Endothelial cell of umbilical vein (primary cell): ENCODE results near the gene SFXN2. TPM values are rescaled to one million over a fixed set of nuclear protein-coding genes. Genes with fewer than 3 reads are reported as not detected.

Experiments
- BruUV-seq: library from RNA; stranded (reverse); fragments of 400-500 nt; replicated peaks from 2 replicates; lab custom pipeline; 2021; lab: Mats Ljungman, UMichigan
- CTCF ChIA-PET: fragments of 300-600, 350-600 bp; sonication (Branson Sonifier 250); formaldehyde crosslinking; loops from one replicate; lab custom pipeline; 2021; ENCODE audit warnings: antibody characterized with exemption, inconsistent platforms; lab: Charles Lee
- POLR2A ChIA-PET: fragments of 300-600, 350-600 bp; sonication (Branson Sonifier 250); formaldehyde crosslinking; loops from one replicate; lab custom pipeline; 2021; ENCODE audit warnings: antibody characterized with exemption, inconsistent platforms; lab: Charles Lee
- DNase-seq: peaks from one replicate; pipeline ENCODE4 v3.0.0-alpha.2; 2011; ENCODE audit warnings: low read depth, low spot score
- FAIRE-seq: peaks from 2 replicates; lab custom pipeline; 2011; peaks lifted over from hg19 to GRCh38; lab: Jason Lieb, UNC
- H2AFZ ChIP-seq: 2 replicates; pipeline ENCODE4 v1.6.0; 2012; ENCODE audit warnings: low read depth, low read length, control low read depth, inconsistent platforms
- H3K27ac ChIP-seq: 2 replicates; pipeline ENCODE4 v1.5.1; 2011; ENCODE audit warnings: low read depth, mild to moderate bottlenecking, control low read depth, low read length, moderate library complexity; ENCODE audit not compliant: insufficient read depth
- H3K27me3 ChIP-seq, 2 experiments: 2 replicates each; pipeline versions ENCODE4 v1.6.0 to v1.6.1; 2011; ENCODE audit warnings: low read length in 2 of 2, mixed read lengths in 1 of 2; ENCODE audit not compliant: control insufficient read depth in 2 of 2, insufficient read depth in 2 of 2
- H3K36me3 ChIP-seq, 2 experiments: 2 replicates in 1 of 2; 3 replicates in 1 of 2; pipeline ENCODE4 v1.5.1; 2011; ENCODE audit warnings: low read length in 2 of 2, mild to moderate bottlenecking in 1 of 2, moderate library complexity in 1 of 2; ENCODE audit not compliant: control insufficient read depth in 2 of 2, insufficient read depth in 2 of 2; ENCODE audit errors: extremely low read depth in 1 of 2
- H3K4me1 ChIP-seq: 3 replicates; pipeline ENCODE4 v1.5.1; 2011; ENCODE audit warnings: mild to moderate bottlenecking, low read length; ENCODE audit not compliant: control insufficient read depth, insufficient read depth; ENCODE audit errors: extremely low read depth
- H3K4me2 ChIP-seq: 2 replicates; pipeline ENCODE4 v1.6.1; 2011; ENCODE audit warnings: low read length, control low read depth, mixed read lengths; ENCODE audit not compliant: insufficient read depth
- H3K4me3 ChIP-seq, 3 experiments: fragments of 200-600 bp in 1 of 3; sonication (generic), shearing (Covaris generic) in 1 of 3; replicated peaks in 1 of 3; 2 replicates each; pipeline ENCODE4 v1.5.1; 2011 to 2016; ENCODE audit warnings: control low read depth in 3 of 3, low read length in 3 of 3, mild to moderate bottlenecking in 2 of 3, inconsistent platforms in 1 of 3, low read depth in 1 of 3, moderate library complexity in 1 of 3; ENCODE audit not compliant: insufficient read depth in 1 of 3
- H3K79me2 ChIP-seq: 2 replicates; pipeline ENCODE4 v1.6.0; 2012; ENCODE audit warnings: low read length, inconsistent platforms; ENCODE audit not compliant: control insufficient read depth, insufficient read depth
- H3K9ac ChIP-seq: replicated peaks from 2 replicates; pipeline ENCODE3; 2011; ENCODE audit warnings: low read length, control low read depth; ENCODE audit not compliant: insufficient read depth; ENCODE audit errors: extremely low read depth
- H3K9me1 ChIP-seq: replicated peaks from 3 replicates; pipeline ENCODE4 v1.6.0; 2011; ENCODE audit warnings: mild to moderate bottlenecking, low read length; ENCODE audit not compliant: control insufficient read depth, insufficient read depth; ENCODE audit errors: extremely low read depth
- H3K9me3 ChIP-seq: replicated peaks from 2 replicates; pipeline ENCODE4 v1.5.1; 2012; ENCODE audit warnings: low read length, inconsistent platforms; ENCODE audit not compliant: control insufficient read depth, insufficient read depth
- H4K20me1 ChIP-seq: replicated peaks from 2 replicates; pipeline ENCODE3; 2011; ENCODE audit warnings: mild to moderate bottlenecking, low read length; ENCODE audit not compliant: control insufficient read depth, insufficient read depth; ENCODE audit errors: extremely low read depth
- EZH2 ChIP-seq: IDR thresholded peaks from 2 replicates; pipeline ENCODE4 v1.6.1; 2012; ENCODE audit warnings: borderline replicate concordance, low read depth, mild to moderate bottlenecking, moderate library complexity, low read length, inconsistent platforms; ENCODE audit not compliant: severe bottlenecking
- FOS ChIP-seq: IDR thresholded peaks from 2 replicates; pipeline ENCODE4 v1.6.1; 2011; ENCODE audit warnings: mild to moderate bottlenecking, low read length, moderate library complexity, borderline replicate concordance; ENCODE audit not compliant: insufficient read depth
- GATA2 ChIP-seq: IDR thresholded peaks from 2 replicates; pipeline ENCODE4 v1.7.0; 2011; ENCODE audit warnings: low read depth, mild to moderate bottlenecking, moderate library complexity, mixed read lengths, low read length; ENCODE audit not compliant: insufficient read length, insufficient read depth
- JUN ChIP-seq: IDR thresholded peaks from 2 replicates; pipeline ENCODE4 v1.6.1; 2011; ENCODE audit warnings: borderline replicate concordance, low read depth; ENCODE audit not compliant: insufficient read length, insufficient read depth
- MYC ChIP-seq: IDR thresholded peaks from one replicate; pipeline ENCODE4 v1.6.1; 2011; ENCODE audit warnings: mild to moderate bottlenecking, low read depth, low read length
- POLR2A ChIP-seq: IDR thresholded peaks from 2 replicates; pipeline ENCODE4 v1.6.1; 2012; ENCODE audit warnings: low read depth, mild to moderate bottlenecking, control low read depth, low read length
- POLR2AphosphoS5 ChIP-seq: IDR thresholded peaks from 2 replicates; pipeline ENCODE4 v1.6.1; 2012; ENCODE audit warnings: low read depth, mild to moderate bottlenecking, control low read depth, low read length, moderate library complexity; ENCODE audit not compliant: insufficient read depth
- dilution Hi-C: fragments of 300-500 bp; cut with MboI; formaldehyde crosslinking; loops from one replicate; pipeline ENCODE4 v1.15.0; 2019; ENCODE audit warnings: low sequenced_read_pairs; ENCODE audit not compliant: extremely low pct_ligation_motif_present
- intact Hi-C: fragments of 100-400 bp; cut with micrococcal nuclease; formaldehyde crosslinking; loops from one replicate; pipeline ENCODE4 v1.10.0; 2022
- polyA plus RNA-seq, 4 experiments: library from polyadenylated mRNA; depleted of rRNA in 3 of 4; stranded (reverse) in 3 of 4; unstranded in 1 of 4; fragments of >200 nt; gene quantifications; 2 replicates each; pipeline versions ENCODE4 v1.2.1 to v1.2.3, GENCODE V29; 2011 to 2012; ENCODE audit warnings: missing spikeins in 1 of 4
- total RNA-seq: library from RNA; stranded (reverse); gene quantifications from 2 replicates; pipeline ENCODE4 v1.2.3, GENCODE V29; 2021
- TF ChIP-seq, protein P1 (sequence below), 2 donors: IDR thresholded peaks; 1 replicate in 1 of 2; 2 replicates in 1 of 2; pipeline ENCODE4 v1.5.1; 2011; ENCODE audit warnings: low read length in 2 of 2, mild to moderate bottlenecking in 2 of 2, moderate library complexity in 2 of 2, control low read depth in 1 of 2, inconsistent platforms in 1 of 2, low read depth in 1 of 2; ENCODE audit not compliant: insufficient read depth in 1 of 2; ENCODE audit errors: extremely low read depth in 1 of 2
- TF ChIP-seq, protein P2 (sequence below): IDR thresholded peaks from 2 replicates; pipeline ENCODE4 v1.6.1; 2011; ENCODE audit not compliant: insufficient read depth, insufficient read length

SFXN2 gene
- total and polyA plus RNA-seq, 2 donors (not counting 3 experiments of a cell fraction or from before 2014, with no cell fraction given) = 9.8 to 17.0 TPM

DNA sequence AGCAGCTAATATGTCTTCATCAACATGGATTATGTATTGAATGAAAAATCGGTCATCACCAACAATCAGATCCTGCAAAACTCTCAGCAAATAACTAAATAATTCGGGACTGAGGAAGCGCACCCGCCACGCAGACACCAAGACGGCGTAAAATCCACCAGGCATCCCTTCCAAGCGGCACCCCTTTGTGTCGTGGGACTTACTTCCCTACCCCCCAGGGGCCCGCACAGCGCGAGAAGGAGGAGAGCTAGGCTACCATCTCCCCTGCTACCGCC is 960 bp upstream of the SFXN2 start:
- dilution Hi-C loops = no loop called here
- ChIA-PET POLR2A (interaction anchor here (1.1 to 1.5 kb wide), 2 partner anchors 30 to 62 kb away, joined by 3 to 6 read pairs; partner anchors contain the start of gene WBP1L), CTCF (interaction anchor here (0.8 to 7.1 kb wide), 11 partner anchors 13 to 531 kb away, joined by 3 to 75 read pairs (median 6); partner anchors contain the start of gene SUFU)
- no peak for DNase-seq
- H3K79me2 ChIP-seq = peaks cover 16% of the 10 kb centered on the region
- peak overlapping the region; percentile 94 for H3K4me2 ChIP-seq
- H3K4me1 ChIP-seq = peaks cover 23% of the 10 kb centered on the region
- peak overlapping the region; percentile 80 for H2AFZ ChIP-seq
- intact Hi-C loops = loop anchor here (2.0 to 5.0 kb wide), 3 partner anchors 35 to 319 kb away; partner anchors contain the start of gene NFKB2
- FAIRE-seq = no peak
- BruUV-seq = no TSS peak
- no peaks in the 10 kb centered on the region for H3K9me3 ChIP-seq
- H3K9me1 ChIP-seq = no peaks in the 10 kb centered on the region
- H3K36me3 ChIP-seq = no peaks in the 10 kb centered on the region
- TF ChIP-seq GATA2 (no peak), JUN (no peak), POLR2A (no peak), POLR2AphosphoS5 (no peak), EZH2 (no peak), MYC (no peak), FOS (no peak)
- TF ChIP-seq, protein P1, sequence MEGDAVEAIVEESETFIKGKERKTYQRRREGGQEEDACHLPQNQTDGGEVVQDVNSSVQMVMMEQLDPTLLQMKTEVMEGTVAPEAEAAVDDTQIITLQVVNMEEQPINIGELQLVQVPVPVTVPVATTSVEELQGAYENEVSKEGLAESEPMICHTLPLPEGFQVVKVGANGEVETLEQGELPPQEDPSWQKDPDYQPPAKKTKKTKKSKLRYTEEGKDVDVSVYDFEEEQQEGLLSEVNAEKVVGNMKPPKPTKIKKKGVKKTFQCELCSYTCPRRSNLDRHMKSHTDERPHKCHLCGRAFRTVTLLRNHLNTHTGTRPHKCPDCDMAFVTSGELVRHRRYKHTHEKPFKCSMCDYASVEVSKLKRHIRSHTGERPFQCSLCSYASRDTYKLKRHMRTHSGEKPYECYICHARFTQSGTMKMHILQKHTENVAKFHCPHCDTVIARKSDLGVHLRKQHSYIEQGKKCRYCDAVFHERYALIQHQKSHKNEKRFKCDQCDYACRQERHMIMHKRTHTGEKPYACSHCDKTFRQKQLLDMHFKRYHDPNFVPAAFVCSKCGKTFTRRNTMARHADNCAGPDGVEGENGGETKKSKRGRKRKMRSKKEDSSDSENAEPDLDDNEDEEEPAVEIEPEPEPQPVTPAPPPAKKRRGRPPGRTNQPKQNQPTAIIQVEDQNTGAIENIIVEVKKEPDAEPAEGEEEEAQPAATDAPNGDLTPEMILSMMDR (IDR thresholded peaks at IDR 0.05; ENCODE audit: extremely low read depth in 1 of 2, insufficient read depth in 1 of 2, low read depth in 1 of 2, low read length in 2 of 2) = no peak
- TF ChIP-seq, protein P2, sequence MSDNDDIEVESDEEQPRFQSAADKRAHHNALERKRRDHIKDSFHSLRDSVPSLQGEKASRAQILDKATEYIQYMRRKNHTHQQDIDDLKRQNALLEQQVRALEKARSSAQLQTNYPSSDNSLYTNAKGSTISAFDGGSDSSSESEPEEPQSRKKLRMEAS = no peak
- peak overlapping the region; percentile 38 for H3K27ac ChIP-seq
- H3K27me3 ChIP-seq = no peaks in the 10 kb centered on the region
- H4K20me1 ChIP-seq = no peaks in the 10 kb centered on the region
- peak overlapping the region; percentile 51 to 85 (median 62) for H3K4me3 ChIP-seq
- peak overlapping the region; percentile 78 for H3K9ac ChIP-seq
